ENCODE measurements around the gene PRKN.

Gene PRKN

GRCh38 chr6:162448294-162448693 is 279.3 kb downstream of the PRKN start:
- DNase-seq (ENCODE audit: low read depth): no peak

- DNase-seq (ENCODE audit: low read depth): peak; percentile 0
Measured at GRCh38 chr6:162443101-162443500, 284.5 kb downstream of the PRKN start.

GRCh38 chr6:162442687-162443086 is 284.9 kb downstream of the PRKN start:
- no peak for DNase-seq (ENCODE audit: low read depth)

DNA sequence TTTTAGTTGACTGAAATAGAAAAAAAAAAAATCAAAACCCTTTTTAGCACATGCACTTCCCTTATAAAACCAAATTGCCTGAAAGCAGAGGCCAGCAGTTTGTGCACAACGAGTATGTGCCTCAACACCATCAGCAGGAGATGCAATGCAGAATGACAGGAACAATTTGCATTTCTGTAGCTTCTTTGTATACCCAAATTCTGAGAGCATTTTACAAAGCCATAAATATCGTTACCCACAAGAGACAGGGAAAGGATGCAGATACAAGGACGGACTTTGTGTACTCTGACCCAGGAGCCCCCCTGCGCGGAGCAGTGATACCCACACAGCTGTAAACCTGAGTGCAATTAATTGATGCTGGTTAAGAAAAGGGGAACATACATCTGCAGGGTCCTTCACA is 285.6 kb downstream of the PRKN start:
- DNase-seq (ENCODE audit: low read depth): no peak

DNA sequence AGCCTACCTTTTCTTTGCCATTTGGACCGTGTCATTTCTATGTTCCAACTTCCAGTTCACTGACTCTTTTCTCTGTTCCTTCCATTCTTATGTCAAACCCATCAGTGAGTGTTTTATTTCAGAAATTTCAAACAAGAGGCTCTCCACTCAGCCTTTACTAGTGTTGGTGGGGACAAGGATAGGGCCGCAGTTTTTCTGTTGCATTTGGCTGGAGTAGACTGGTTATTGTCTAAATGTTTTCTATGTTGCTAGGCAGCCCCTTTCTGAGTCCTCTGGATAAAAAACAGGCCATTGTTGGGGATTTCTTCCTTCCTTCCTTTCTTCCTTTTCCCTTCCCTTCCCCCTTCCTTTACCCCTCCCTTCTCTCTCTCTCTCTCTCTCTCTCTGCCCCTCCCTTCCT is 288.6 kb downstream of the PRKN start:
- no peak for DNase-seq (ENCODE audit: low read depth)

GRCh38 chr6:162435071-162435470 is 292.5 kb downstream of the PRKN start:
- DNase-seq (ENCODE audit: low read depth): no peak

GRCh38 chr6:162421004-162421403 is 306.6 kb downstream of the PRKN start:
- DNase-seq (ENCODE audit: low read depth): no peak

DNA sequence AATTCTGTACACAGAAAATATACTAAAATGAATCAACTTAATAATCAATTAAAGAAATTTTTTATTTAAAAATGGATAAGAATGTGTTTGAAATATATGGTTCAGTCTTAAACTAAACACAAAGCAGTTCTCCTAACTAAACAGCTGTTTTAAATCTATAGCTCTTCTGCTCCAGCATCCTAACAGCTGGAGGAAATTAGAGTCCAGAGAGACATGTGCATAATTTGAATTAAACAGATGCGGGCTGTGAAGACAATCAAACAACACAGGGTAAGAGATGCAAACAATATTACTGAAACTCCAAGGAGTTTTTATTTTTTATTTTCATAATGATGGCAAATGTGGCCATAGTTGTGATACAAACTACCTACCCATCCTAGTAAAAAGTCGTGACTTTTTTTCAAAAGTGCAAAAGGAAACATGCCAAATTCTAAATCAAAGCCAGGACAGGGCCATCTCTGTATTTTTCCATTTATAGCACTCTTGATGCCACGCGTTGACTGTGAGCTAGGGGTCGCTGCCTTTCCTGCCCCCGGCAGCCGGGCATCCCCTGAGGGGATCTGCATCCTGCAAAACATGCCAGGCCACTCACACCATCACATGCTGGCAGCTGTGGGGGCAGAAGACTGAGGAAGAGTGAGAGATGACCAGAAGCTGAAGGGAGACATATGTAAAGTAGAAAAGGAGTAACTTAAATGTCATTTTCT is 310.6 kb downstream of the PRKN start:
- DNase-seq (ENCODE audit: low read depth): no peak

DNA sequence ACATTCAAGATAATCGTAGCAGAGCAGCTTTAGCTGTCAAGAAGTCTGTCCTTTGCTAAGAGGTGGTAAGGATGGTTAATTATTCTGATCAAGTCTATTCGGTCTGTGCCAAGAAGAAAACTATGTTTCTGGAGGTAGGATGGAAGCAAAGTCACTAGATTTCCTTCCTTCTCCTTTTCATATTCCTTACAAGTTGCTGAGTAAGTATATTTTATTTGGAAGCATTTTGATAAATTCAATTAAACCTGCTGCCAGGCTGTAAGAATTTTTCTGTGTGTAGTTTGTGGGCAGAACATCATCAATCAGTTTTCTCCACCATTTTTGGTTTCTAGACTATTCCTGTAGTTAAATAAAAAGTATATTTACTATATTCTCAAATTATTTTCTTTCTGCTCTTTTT is 311.3 kb downstream of the PRKN start:
- no peak for DNase-seq (ENCODE audit: low read depth)

DNA sequence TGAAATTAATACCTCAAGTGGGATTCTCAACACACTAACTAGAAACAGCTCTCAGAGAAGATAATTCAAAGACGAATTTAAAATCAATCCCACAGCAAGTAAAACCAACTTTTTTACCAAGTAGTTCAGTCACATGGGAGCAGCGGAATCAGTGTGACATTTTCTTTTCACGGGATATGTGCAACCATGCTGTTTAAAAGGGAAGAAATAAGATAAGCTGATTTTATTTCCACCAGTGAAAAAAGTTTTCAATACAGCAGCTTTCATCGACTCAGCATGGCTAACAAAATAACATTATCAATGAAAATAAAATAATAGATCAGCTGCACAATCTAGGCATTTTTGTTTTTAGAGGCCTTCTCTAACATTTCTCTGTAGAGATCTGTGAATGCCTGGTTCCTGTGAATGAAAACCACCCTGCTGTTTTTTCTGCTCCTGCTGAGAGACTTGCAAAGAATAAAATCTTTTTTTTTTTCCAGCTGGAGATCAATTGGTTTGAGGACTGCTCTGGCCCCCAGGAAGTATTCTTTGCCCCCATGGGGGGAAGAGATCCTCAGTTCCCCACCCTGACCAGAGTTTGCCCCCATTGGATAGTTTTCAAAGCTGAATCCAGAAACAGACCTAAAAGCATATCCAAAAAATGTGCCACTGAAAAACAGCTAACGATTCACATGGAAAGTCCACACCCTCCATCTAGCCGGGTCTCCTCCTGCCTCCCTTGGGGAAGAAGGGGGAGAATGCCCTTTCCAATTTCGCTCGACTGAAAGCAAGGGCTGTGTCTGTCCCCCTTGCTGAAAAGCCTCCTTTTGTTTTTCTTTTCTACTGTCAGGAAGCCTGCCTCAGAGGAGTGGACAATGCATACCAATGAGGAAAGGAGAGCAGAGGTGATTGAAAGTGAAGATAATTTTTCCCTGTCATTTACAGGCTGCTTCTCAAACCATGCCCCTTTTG is 317.6 kb downstream of the PRKN start:
- DNase-seq (ENCODE audit: low read depth): no peak

- no peak for DNase-seq (ENCODE audit: low read depth)
Measured at GRCh38 chr6:162408826-162409535, 318.6 kb downstream of the PRKN start.

DNA sequence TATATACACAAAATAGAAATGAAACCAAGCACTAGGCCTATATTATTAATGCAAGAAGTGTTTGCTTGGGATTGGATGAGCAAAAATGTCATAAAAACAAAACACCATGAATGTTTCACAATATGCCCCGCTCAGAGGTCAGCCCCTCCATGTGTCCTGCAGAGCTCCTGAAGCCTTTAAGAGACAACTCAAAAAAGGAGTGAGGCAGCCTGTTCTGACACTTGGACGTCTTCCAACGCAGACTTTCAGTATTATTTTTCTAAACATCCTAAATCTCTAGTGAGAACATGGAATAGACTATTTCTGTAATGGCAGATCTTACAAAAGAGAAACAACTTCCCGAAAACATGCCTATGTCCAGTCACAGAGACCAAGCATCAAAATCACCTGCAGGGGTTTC is 322.6 kb downstream of the PRKN start:
- no peak for DNase-seq (ENCODE audit: low read depth)

DNA sequence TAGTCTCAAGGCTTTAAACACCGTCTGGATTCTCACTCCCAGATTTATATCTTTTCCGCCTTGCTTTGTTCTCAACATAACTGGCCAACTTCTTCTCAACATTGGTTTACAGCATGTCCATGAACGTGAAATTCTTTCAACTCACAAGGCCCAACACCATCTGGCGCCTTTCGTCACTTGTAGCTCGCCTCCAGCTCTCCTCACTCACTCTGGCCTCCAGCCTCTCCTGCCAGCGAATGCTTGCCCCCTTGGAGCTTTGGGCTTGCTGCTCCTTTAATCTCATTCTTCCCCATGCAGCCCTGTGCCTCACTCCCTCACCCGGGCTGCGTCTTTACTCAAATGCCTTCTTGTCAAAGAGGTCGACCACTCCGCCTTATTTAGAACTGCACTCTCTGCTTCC is 324.5 kb downstream of the PRKN start:
- no peak for DNase-seq (ENCODE audit: low read depth)

GRCh38 chr6:162395181-162395580 is 332.4 kb downstream of the PRKN start:
- no peak for DNase-seq (ENCODE audit: low read depth)

DNA sequence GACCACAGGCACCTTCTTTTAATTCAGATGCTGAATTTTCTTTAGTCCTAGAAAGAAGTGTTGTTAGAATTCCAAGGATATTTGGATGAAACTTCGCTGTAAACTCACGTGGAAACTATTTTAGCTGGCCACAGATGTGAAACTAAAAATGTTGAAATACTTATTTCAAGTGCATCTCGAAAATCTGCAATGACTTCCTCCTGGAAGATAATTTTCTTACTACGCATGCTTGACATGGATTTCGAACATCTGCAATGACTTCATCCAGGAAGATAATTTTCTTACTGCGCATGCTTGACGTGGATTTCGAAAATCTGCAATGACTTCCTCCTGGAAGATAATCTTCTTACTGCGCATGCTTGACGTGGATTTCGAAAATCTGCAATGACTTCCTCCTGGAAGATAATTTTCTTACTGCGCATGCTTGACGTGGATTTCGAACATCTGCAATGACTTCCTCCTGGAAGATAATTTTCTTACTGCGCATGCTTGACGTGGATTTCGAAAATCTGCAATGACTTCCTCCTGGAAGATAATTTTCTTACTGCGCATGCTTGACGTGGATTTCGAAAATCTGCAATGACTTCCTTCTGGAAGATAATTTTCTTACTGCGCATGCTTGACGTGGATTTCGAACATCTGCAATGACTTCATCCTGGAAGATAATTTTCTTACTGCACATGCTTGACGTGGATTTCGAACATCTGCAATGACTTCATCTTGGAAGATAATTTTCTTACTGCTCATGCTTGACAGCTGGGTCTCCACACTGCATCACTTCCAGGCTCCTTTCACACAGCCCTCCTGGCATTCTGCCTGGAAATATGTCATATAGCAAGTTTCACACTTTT is 336.4 kb downstream of the PRKN start:
- DNase-seq (ENCODE audit: low read depth): peak; percentile 5

DNA sequence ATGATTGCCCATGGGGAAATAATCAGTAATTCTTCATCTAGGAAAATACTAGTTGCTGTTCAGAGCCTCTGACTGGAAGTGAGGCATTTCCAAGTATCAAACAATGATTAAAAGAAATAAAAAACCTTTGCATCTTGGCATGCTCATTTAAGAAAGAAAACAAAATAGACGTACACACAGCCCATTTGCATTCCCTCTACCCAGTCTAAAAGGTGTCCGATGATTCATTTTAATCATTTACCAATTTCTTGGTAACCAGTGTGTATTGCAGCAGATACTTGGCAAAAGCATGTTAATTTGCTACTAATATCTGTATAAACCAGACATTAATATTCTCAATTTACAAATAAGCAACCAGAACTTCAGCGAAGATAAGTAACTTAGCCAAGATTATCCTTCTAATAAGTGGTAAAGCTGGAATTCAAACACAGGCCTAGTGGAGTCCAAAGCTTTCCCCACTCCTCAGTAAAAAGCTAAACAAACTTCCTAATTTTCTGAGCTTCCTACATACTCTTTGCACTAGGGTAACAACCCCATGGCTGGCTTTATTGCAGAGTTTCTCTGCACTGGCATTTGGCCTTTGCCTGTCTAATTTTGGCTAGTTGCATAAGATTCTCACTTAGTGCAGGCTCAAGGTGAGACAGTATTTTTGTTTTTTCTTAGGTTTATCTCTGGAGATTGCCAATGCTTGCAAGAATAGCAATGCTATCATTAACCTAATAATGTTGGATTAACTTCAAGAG is 338.1 kb downstream of the PRKN start:
- DNase-seq (ENCODE audit: low read depth): no peak

DNA sequence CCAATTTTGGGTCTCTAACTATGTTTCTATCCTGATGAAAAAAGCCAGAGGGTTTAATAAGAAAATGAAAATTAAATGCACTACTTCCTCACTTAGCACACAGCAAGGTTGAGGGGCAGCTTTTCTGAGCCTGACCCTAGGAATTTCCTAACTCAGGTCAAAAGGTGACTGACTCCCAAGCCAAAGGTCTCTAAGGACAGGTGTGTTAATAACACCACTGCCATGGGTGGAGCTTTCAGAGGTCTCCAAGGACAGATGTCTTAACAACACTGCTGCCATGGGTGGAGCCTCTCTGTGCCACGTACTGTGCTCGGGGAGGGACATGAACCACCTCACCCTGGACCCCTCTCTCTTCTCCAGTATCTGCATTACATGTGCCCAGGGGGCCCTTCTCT is 339.2 kb downstream of the PRKN start:
- DNase-seq (ENCODE audit: low read depth): no peak

DNA sequence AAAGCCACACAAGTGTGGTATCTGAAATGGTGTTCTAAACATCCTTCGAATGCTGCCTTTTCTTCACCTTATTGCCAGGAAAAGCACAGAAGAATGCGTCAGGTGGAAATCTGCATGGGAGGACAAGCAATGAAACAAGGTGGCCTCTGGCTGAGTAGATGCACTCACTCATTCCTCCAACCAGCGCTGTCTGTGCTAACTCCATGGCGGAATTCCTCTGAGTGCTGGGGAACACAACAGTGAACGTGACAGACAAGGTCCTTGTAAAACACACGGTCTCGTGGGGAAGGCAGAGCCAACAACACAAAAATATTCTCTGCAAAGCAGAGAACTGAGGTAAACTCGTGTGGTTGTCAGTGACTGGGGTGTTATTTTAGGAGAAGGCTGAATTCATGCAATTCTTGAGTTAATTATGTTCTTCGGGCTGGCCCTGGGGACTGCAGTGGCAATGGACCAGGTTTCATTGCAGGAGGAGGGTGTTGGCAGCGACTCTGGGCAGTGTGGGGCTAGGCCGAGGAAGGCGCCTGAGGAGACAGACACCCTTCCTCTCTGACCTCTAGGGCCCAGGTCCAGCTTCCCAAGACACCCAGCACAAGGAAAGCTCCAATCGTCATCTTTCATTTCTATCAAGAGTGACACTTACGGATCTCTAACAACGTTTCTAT is 339.7 kb downstream of the PRKN start:
- DNase-seq (ENCODE audit: low read depth): no peak

GRCh38 chr6:162385980-162386379 is 341.6 kb downstream of the PRKN start:
- peak; percentile 27 for DNase-seq (ENCODE audit: low read depth)

GRCh38 chr6:162379757-162380409 is 347.7 kb downstream of the PRKN start:
- peak; percentile 51 for DNase-seq (ENCODE audit: low read depth)

Measured in iris pigment epithelial cell (primary cell).